ENCODE results near the gene ACP3. TPM values are rescaled to one million over a fixed set of nuclear protein-coding genes. Genes with fewer than 3 reads are reported as not detected.

The ACP3 gene
- total and polyA plus RNA-seq, 2 experiments from 2014 or later: 5.2 to 7.7 TPM

DNA sequence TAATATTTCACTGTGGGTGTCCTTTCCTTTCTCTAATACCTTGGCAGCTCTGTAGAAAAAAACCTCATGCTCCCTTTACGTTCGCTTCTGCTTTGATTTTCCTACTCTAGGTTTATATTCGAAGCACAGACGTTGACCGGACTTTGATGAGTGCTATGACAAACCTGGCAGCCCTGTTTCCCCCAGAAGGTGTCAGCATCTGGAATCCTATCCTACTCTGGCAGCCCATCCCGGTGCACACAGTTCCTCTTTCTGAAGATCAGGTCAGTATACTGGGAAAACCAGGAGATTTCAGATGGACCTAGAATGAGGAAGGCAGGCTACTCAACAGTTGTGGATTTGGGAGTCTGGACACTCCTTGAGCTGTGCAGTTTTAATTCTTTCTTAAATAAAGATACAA, 14.9 kb downstream of the ACP3 start:
- TF ChIP-seq EZH2phosphoT487 (IDR thresholded peaks at IDR 0.05; ENCODE audit: low read depth, severe bottlenecking, unreplicated experiment): no peak
- TF ChIP-seq EZH2 (IDR thresholded peaks at IDR 0.05; ENCODE audit: borderline replicate concordance): no peak
- no peak for TF ChIP-seq CTCF (IDR thresholded peaks at IDR 0.05; ENCODE audit: poor library complexity)
- no peak overlapping the region for H3K4me3 ChIP-seq
- no peaks in the 10 kb centered on the region for H3K9me3 ChIP-seq (ENCODE audit: low read depth)
- no peaks in the 10 kb centered on the region for H4K20me1 ChIP-seq (ENCODE audit: insufficient read depth, poor library complexity, severe bottlenecking)
- no peaks in the 10 kb centered on the region for H3K79me2 ChIP-seq
- DNase-seq (ENCODE audit: low spot score): no peak
- H3K4me2 ChIP-seq: no peak overlapping the region
- H2AFZ ChIP-seq: no peak overlapping the region
- WGBS (ENCODE audit: low lambda C conversion rate, missing lambda C conversion rate): 95% methylated on average over 6 of the region's 6 CpGs
- no peaks in the 10 kb centered on the region for H3K9me2 ChIP-seq (replicated peaks; ENCODE audit: insufficient read depth)
- H3K4me1 ChIP-seq (ENCODE audit: insufficient read depth): no peaks in the 10 kb centered on the region
- H3K27ac ChIP-seq: no peak overlapping the region
- H3K27me3 ChIP-seq: no peaks in the 10 kb centered on the region
- no peaks in the 10 kb centered on the region for H3K36me3 ChIP-seq (replicated peaks; ENCODE audit: insufficient read depth, low read depth)

DNA sequence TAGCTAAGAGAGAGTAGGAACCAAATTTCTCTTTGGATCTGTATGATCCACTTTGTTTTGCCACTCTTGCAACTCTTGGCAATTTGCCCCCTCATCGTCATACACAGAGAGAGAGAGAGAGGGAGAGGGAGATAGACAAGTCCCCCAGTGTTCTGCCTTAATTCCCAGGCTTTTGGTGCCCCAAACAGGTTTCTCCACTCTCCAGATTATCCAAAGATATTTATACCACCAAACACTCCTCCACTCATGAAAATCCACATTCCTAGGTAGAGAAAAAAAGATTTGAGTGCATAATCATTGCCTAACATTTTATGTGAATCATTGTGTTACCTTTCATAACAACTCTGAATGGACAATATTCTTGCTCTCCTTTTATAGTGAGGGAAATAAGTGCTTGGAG, 15.3 kb downstream of the ACP3 start:
- H3K9me3 ChIP-seq (ENCODE audit: low read depth): no peaks in the 10 kb centered on the region
- H3K4me2 ChIP-seq: no peak overlapping the region
- no peak overlapping the region for H3K4me3 ChIP-seq
- no peak for TF ChIP-seq CTCF (IDR thresholded peaks at IDR 0.05; ENCODE audit: poor library complexity)
- no peak for TF ChIP-seq EZH2 (IDR thresholded peaks at IDR 0.05; ENCODE audit: borderline replicate concordance)
- TF ChIP-seq EZH2phosphoT487 (IDR thresholded peaks at IDR 0.05; ENCODE audit: low read depth, severe bottlenecking, unreplicated experiment): no peak
- WGBS (ENCODE audit: low lambda C conversion rate, missing lambda C conversion rate): 83% methylated on average over 1 of the region's 1 CpG
- no peaks in the 10 kb centered on the region for H3K27me3 ChIP-seq
- H3K79me2 ChIP-seq: no peaks in the 10 kb centered on the region
- H2AFZ ChIP-seq: no peak overlapping the region
- H3K27ac ChIP-seq: no peak overlapping the region
- no peaks in the 10 kb centered on the region for H3K9me2 ChIP-seq (replicated peaks; ENCODE audit: insufficient read depth)
- H3K36me3 ChIP-seq (replicated peaks; ENCODE audit: insufficient read depth, low read depth): no peaks in the 10 kb centered on the region
- DNase-seq (ENCODE audit: low spot score): no peak
- no peaks in the 10 kb centered on the region for H4K20me1 ChIP-seq (ENCODE audit: insufficient read depth, poor library complexity, severe bottlenecking)
- no peaks in the 10 kb centered on the region for H3K4me1 ChIP-seq (ENCODE audit: insufficient read depth)

GRCh38 chr3:132341746-132342145, 24.5 kb downstream of the ACP3 start:
- no peak for DNase-seq (ENCODE audit: low spot score)
- H3K9me2 ChIP-seq (replicated peaks; ENCODE audit: insufficient read depth): no peaks in the 10 kb centered on the region
- H3K4me3 ChIP-seq: no peak overlapping the region
- H3K27ac ChIP-seq: no peak overlapping the region
- H3K27me3 ChIP-seq: no peaks in the 10 kb centered on the region
- 90% methylated on average over 2 of the region's 2 CpGs for WGBS (ENCODE audit: low lambda C conversion rate, missing lambda C conversion rate)
- no peak overlapping the region for H3K4me2 ChIP-seq
- H3K79me2 ChIP-seq: no peaks in the 10 kb centered on the region
- H3K4me1 ChIP-seq (ENCODE audit: insufficient read depth): no peaks in the 10 kb centered on the region
- no peaks in the 10 kb centered on the region for H3K36me3 ChIP-seq (replicated peaks; ENCODE audit: insufficient read depth, low read depth)
- TF ChIP-seq EZH2phosphoT487 (IDR thresholded peaks at IDR 0.05; ENCODE audit: low read depth, severe bottlenecking, unreplicated experiment): no peak
- no peak for TF ChIP-seq EZH2 (IDR thresholded peaks at IDR 0.05; ENCODE audit: borderline replicate concordance)
- no peak for TF ChIP-seq CTCF (IDR thresholded peaks at IDR 0.05; ENCODE audit: poor library complexity)
- H2AFZ ChIP-seq: no peak overlapping the region
- no peaks in the 10 kb centered on the region for H4K20me1 ChIP-seq (ENCODE audit: insufficient read depth, poor library complexity, severe bottlenecking)
- no peaks in the 10 kb centered on the region for H3K9me3 ChIP-seq (ENCODE audit: low read depth)

DNA sequence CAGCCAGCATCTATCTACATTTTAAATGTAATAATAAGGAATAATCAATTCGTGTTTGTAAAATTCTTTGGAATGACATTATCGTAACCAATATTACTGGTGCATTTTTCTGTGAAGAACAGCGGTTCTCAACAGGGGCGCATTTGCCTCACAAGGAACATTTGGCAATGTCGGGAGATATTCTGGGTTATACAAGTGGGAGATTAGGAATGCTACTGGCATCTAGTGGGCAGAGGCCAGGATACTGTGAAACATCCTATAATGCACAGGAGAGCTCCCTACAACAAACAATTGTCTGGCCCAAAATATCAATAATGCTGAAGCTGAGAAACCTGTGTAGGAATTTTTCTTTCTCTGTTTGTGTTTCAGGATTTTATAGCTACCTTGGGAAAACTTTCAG, 25.0 kb downstream of the ACP3 start:
- Histone ChIP-seq H4K20me1 (ENCODE audit: insufficient read depth, poor library complexity, severe bottlenecking) (no peaks in the 10 kb centered on the region), H3K4me1 (ENCODE audit: insufficient read depth) (no peaks in the 10 kb centered on the region), H3K4me2 (no peak overlapping the region), H3K4me3 (no peak overlapping the region), H2AFZ (no peak overlapping the region), H3K36me3 (replicated peaks; ENCODE audit: insufficient read depth, low read depth) (no peaks in the 10 kb centered on the region), H3K27me3 (no peaks in the 10 kb centered on the region), H3K9me2 (replicated peaks; ENCODE audit: insufficient read depth) (no peaks in the 10 kb centered on the region), H3K79me2 (no peaks in the 10 kb centered on the region), H3K27ac (no peak overlapping the region), H3K9me3 (ENCODE audit: low read depth) (no peaks in the 10 kb centered on the region)
- WGBS (ENCODE audit: low lambda C conversion rate, missing lambda C conversion rate): 66% methylated on average over 5 of the region's 5 CpGs
- TF ChIP-seq CTCF (IDR thresholded peaks at IDR 0.05; ENCODE audit: poor library complexity) (peak; percentile 20), EZH2phosphoT487 (IDR thresholded peaks at IDR 0.05; ENCODE audit: low read depth, severe bottlenecking, unreplicated experiment) (no peak)
- no peak for DNase-seq (ENCODE audit: low spot score)

Data from hepatocyte (in vitro differentiated cells).